GM12801 (cell line): ENCODE data around the gene DRAP1.

Source experiments
- TF ChIP-seq, protein P1 (sequence below): IDR thresholded peaks from one replicate; pipeline ENCODE4 v1.5.1; 2011; ENCODE audit warnings: control low read depth; ENCODE audit not compliant: insufficient read length; ENCODE audit errors: extremely low read depth

Gene DRAP1

DNA sequence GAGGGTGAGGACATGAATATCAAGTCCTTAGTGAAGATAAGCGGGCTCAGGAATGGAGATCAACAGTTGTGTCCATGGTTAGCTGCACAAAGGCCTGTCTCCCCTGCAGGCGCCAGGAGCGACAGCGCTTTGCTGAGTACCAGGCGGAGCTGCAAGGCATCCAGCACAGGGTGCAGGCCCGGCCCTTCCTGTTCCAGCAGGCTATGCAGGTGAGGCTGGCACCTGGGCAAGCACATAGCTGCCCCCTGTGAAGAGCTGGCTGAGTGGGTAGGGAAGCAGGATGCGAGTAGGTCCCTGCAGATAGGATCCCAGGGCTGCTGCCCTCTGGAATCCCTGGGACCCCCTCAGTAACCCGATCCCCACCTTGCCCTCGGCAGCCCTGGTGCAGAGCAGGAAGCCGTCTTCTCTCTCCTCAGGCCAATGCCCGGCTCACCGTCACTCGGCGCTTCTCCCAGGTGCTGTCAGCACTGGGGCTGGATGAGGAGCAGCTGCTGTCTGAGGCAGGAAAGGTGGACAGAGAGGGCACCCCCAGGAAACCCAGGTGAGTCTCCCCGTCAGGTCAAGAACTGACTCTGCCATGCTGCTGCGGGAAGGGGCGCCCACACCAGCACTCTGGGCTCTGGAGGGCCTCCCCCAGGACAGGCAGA lies 39.7 kb downstream of the DRAP1 start:
- TF ChIP-seq, protein P1, sequence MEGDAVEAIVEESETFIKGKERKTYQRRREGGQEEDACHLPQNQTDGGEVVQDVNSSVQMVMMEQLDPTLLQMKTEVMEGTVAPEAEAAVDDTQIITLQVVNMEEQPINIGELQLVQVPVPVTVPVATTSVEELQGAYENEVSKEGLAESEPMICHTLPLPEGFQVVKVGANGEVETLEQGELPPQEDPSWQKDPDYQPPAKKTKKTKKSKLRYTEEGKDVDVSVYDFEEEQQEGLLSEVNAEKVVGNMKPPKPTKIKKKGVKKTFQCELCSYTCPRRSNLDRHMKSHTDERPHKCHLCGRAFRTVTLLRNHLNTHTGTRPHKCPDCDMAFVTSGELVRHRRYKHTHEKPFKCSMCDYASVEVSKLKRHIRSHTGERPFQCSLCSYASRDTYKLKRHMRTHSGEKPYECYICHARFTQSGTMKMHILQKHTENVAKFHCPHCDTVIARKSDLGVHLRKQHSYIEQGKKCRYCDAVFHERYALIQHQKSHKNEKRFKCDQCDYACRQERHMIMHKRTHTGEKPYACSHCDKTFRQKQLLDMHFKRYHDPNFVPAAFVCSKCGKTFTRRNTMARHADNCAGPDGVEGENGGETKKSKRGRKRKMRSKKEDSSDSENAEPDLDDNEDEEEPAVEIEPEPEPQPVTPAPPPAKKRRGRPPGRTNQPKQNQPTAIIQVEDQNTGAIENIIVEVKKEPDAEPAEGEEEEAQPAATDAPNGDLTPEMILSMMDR = no peak

DNA sequence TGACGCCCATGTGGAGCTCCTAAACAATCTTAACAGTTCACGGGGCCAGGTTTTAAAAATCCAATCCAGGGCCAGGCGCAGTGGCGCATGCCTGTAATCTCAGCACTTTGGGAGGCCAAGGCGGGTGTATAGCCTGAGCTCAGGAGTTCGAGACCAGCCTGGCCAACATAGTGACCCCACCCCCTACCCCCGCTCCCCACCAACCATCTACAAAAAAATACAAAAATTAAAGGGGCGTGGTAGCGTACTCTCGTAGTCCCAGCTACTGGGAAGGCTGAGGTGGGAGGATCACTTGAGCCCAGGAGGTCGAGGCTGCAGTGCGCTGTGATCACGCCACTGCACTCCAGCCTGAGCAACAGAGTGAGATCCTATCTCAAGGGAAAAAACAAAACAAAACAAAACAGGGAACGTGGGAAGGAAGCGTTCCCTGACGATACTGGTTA lies 41.6 kb downstream of the DRAP1 start:
- TF ChIP-seq, protein P1 = no peak

DNA sequence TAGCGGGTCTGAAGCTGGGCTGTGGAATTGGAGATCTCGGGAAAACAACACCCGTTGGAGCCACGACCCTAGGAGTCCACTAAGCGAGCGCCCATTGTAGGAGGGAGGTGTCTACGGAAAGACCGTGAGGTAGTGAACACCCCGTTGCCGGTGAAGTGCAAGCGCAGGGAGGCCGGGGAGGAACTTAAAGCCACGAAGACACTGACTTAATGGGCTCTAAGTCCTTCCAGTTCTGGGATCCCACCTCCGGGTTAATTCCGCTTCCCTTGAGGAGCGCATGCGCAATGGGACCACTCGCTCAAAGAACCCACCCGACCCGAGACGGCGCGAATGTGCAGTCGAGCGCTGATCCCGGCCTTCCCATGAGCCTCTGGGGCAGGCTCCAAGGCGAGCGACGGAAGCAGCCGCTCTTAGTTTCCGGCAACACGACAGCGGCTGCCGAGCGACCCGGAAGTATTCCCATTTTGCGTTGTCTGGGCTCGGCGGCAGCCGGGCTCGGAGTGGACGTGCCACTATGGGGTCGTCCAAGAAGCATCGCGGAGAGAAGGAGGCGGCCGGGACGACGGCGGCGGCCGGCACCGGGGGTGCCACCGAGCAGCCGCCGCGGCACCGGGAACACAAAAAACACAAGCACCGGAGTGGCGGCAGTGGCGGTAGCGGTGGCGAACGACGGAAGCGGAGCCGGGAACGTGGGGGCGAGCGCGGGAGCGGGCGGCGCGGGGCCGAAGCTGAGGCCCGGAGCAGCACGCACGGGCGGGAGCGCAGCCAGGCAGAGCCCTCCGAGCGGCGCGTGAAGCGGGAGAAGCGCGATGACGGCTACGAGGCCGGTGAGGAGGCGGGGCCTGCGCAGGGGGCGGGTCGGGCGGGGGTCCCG lies 42.3 kb downstream of the DRAP1 start, which contains the start of gene SART1:
SART1 (plus strand) TSS at position 468 of the 874 bp plus-strand sequence; CDS start at position 515, 47 bp downstream.
- TF ChIP-seq, protein P1 = no peak

DNA sequence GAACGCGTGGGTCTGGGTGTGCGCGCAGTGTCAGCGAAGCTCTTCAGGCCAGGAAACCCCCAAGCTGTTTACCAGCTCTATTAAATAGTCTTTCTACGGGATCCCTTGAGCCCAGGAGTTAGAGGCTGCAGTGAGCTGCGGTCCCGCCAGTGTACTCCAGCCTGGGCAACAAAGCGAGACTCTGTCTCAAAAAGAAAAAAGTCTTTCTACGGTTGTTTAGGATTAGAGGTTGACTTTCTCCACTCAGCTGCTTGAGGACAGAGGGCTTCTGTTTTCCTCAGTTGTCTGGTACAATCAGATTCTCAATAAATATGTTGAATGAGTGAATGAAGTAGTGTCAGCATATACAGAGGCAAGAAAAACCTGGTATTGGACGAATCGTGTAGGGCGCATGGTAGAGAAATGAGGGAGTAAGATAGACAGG lies 42.9 kb downstream of the DRAP1 start:
- TF ChIP-seq, protein P1 = no peak

DNA sequence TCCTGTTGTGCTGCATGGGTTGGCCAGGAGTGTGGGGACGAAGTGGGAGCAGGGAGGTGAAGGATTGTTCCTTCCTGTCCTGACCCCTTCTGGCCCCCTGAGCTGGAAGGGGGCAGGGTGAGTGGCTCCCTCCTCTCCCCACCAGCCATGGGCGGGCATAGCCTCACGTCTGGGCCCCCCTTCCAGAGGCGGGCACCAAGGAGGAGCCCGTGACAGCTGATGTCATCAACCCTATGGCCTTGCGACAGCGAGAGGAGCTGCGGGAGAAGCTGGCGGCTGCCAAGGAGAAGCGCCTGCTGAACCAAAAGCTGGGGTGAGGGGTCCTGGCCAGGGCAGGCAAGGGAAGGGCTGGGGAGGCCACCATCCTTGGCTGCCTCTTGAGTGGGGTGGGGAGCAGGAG lies 45.7 kb downstream of the DRAP1 start:
- TF ChIP-seq, protein P1 = no peak

DNA sequence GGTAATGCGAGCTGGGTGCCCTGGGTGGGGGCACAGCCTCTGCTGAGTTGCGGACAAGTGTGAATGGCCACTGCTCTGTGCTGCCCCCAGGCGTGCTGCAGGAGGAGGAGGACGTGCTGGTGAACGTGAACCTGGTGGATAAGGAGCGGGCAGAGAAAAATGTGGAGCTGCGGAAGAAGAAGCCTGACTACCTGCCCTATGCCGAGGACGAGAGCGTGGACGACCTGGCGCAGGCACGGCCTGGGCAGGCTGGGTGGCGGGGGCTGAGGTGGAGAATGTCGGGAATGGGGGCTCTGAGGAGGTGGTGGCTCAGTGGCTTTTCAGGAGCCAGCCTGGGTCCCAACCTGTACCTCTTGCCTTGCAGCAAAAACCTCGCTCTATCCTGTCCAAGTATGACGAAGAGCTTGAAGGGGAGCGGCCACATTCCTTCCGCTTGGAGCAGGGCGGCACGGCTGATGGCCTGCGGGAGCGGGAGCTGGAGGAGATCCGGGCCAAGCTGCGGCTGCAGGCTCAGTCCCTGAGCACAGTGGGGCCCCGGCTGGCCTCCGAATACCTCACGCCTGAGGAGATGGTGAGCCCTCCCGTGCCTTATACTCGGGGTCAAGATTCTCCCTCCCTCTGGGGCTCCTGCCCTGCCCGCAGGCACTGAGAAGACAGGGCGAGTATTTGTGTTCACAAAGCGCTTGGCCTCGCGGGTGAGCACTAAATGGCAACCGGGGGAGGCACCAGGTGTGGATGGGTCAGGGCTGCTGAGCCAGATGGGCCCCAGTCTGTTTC lies 46.9 kb downstream of the DRAP1 start:
- TF ChIP-seq, protein P1 = no peak
